ENCODE data around the gene EPHX1.

- TF ChIP-seq GABPA (IDR thresholded peaks at IDR 0.05; ENCODE audit: low read depth) (no peak), RCOR1 (conservative IDR thresholded peaks at IDR 0.05; ENCODE audit: low read depth, low read length) (no peak), ZNF207 (IDR thresholded peaks at IDR 0.05; ENCODE audit: borderline replicate concordance) (no peak), ETV6 (conservative IDR thresholded peaks at IDR 0.05 in 1 of 2, IDR thresholded peaks at IDR 0.05 in 1 of 2; ENCODE audit: borderline replicate concordance in 1 of 2, low read depth in 1 of 2) (no peak), CTCF (IDR thresholded peaks at IDR 0.05 in 2 of 3, conservative IDR thresholded peaks at IDR 0.05 in 1 of 3; ENCODE audit: control insufficient read depth in 2 of 3, extremely low read depth in 1 of 3, insufficient read depth in 1 of 3, low read depth in 3 of 3, low read length in 3 of 3) (no peak), RAD21 (IDR thresholded peaks at IDR 0.05; ENCODE audit: insufficient read depth, low read depth, low read length) (no peak), JUND (IDR thresholded peaks at IDR 0.05; ENCODE audit: low read depth, low read length) (no peak), POLR2AphosphoS5 (IDR thresholded peaks at IDR 0.05; ENCODE audit: low read length) (no peak), SIN3A (IDR thresholded peaks at IDR 0.05; ENCODE audit: low read depth, low read length) (no peak), ASH2L (IDR thresholded peaks at IDR 0.05; ENCODE audit: borderline replicate concordance, low read depth) (no peak), EP300 (IDR thresholded peaks at IDR 0.05; ENCODE audit: borderline replicate concordance in 1 of 2, control insufficient read depth in 1 of 2, low read depth in 2 of 2, low read length in 2 of 2) (no peak), MAX (IDR thresholded peaks at IDR 0.05; ENCODE audit: low read depth, low read length) (no peak)
- TF ChIP-seq, protein P1, sequence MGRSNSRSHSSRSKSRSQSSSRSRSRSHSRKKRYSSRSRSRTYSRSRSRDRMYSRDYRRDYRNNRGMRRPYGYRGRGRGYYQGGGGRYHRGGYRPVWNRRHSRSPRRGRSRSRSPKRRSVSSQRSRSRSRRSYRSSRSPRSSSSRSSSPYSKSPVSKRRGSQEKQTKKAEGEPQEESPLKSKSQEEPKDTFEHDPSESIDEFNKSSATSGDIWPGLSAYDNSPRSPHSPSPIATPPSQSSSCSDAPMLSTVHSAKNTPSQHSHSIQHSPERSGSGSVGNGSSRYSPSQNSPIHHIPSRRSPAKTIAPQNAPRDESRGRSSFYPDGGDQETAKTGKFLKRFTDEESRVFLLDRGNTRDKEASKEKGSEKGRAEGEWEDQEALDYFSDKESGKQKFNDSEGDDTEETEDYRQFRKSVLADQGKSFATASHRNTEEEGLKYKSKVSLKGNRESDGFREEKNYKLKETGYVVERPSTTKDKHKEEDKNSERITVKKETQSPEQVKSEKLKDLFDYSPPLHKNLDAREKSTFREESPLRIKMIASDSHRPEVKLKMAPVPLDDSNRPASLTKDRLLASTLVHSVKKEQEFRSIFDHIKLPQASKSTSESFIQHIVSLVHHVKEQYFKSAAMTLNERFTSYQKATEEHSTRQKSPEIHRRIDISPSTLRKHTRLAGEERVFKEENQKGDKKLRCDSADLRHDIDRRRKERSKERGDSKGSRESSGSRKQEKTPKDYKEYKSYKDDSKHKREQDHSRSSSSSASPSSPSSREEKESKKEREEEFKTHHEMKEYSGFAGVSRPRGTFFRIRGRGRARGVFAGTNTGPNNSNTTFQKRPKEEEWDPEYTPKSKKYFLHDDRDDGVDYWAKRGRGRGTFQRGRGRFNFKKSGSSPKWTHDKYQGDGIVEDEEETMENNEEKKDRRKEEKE (IDR thresholded peaks at IDR 0.05) = no peak
These were observed 32.1 kb downstream of the EPHX1 start for GRCh38 chr1:225842074-225842473.
